GM12878 (cell line): ENCODE results near the gene SSBP3. TPM values are rescaled to one million over a fixed set of nuclear protein-coding genes. Genes with fewer than 3 reads are reported as not detected.

Experiments used
- ATAC-seq: fragments of 200-7000 bp; cut with Tn5 transposase; 3 replicates; pipeline ENCODE4 v1.9.1; 2020; ENCODE audit warnings: mild to moderate bottlenecking, moderate library complexity
- BruUV-seq: library from RNA; stranded (reverse); fragments of 400-500 nt; replicated peaks from 2 replicates; lab custom pipeline; 2021; lab: Mats Ljungman, UMichigan
- CTCF ChIA-PET: fragments of 300-600 bp; sonication (Branson Sonifier 250); formaldehyde crosslinking; extraction: SDS; loops from one replicate; lab custom pipeline; 2021; ENCODE audit warnings: inconsistent platforms; lab: Yijun Ruan, JAX
- POLR2A ChIA-PET: fragments of 350-600 bp; formaldehyde crosslinking; extraction: SDS; loops from one replicate; lab custom pipeline; 2021; ENCODE audit warnings: inconsistent platforms; lab: Charles Lee
- RAD21 ChIA-PET: fragments of 300-600 bp; sonication (Branson Sonifier 250); formaldehyde crosslinking; loops from one replicate; lab custom pipeline; 2023; ENCODE audit warnings: antibody characterized with exemption; ENCODE audit not compliant: unreplicated experiment; lab: Charles Lee
- SMC1A ChIA-PET: fragments of 300-600 bp; sonication (Branson Sonifier 250); formaldehyde crosslinking; loops from one replicate; lab custom pipeline; 2023; ENCODE audit not compliant: unreplicated experiment, uncharacterized antibody; lab: Charles Lee
- DNase-seq: peaks from one replicate; pipeline ENCODE4 v3.0.0-alpha.2; 2011; ENCODE audit warnings: low read depth, low spot score
- FAIRE-seq: peaks from 3 replicates; lab custom pipeline; 2011; peaks lifted over from hg19 to GRCh38; lab: Jason Lieb, UNC
- H2AFZ ChIP-seq: 2 replicates; pipeline ENCODE4 v1.6.0; 2011; ENCODE audit warnings: low read depth, low read length, control low read depth; ENCODE audit not compliant: control insufficient read depth
- H3K27ac ChIP-seq: 2 replicates; pipeline ENCODE4 v1.5.1; 2011; ENCODE audit warnings: control low read depth; ENCODE audit not compliant: control insufficient read depth, insufficient read depth
- H3K27me3 ChIP-seq, 2 experiments: replicated peaks in 1 of 2; 2 replicates each; pipeline versions ENCODE4 v1.6.0 to v1.6.1; 2011; ENCODE audit warnings: low read length in 1 of 2; ENCODE audit not compliant: control insufficient read depth in 2 of 2, insufficient read depth in 2 of 2
- H3K36me3 ChIP-seq, 2 experiments: 2 replicates each; pipeline ENCODE4 v1.5.1; 2011; ENCODE audit warnings: low read length in 1 of 2; ENCODE audit not compliant: control insufficient read depth in 2 of 2, insufficient read depth in 2 of 2
- H3K4me1 ChIP-seq: 2 replicates; pipeline ENCODE4 v1.6.1; 2011; ENCODE audit warnings: mild to moderate bottlenecking, low read length, moderate library complexity, mixed read lengths; ENCODE audit not compliant: control insufficient read depth, insufficient read depth
- H3K4me2 ChIP-seq: 2 replicates; pipeline ENCODE4 v1.6.0; 2011; ENCODE audit warnings: control low read depth; ENCODE audit not compliant: control insufficient read depth, insufficient read depth
- H3K4me3 ChIP-seq: fragments of 200-600 bp; sonication (generic); 2 replicates; pipeline ENCODE4 v1.5.1; 2016
- H3K79me2 ChIP-seq: 2 replicates; pipeline ENCODE4 v1.6.0; 2011; ENCODE audit warnings: low read length; ENCODE audit not compliant: control insufficient read depth, insufficient read depth
- H3K9ac ChIP-seq: 2 replicates; pipeline ENCODE4 v1.8.0; 2011; ENCODE audit warnings: low read length, control low read depth, mixed read lengths; ENCODE audit not compliant: control insufficient read depth, insufficient read depth
- H3K9me3 ChIP-seq: replicated peaks from 3 replicates; pipeline ENCODE4 v1.5.1; 2011; ENCODE audit warnings: mild to moderate bottlenecking, low read length; ENCODE audit not compliant: control insufficient read depth, insufficient read depth
- H4K20me1 ChIP-seq: 2 replicates; pipeline ENCODE4 v1.6.0; 2011; ENCODE audit not compliant: control insufficient read depth, insufficient read depth
- BCL11A ChIP-seq: IDR thresholded peaks from 2 replicates; pipeline ENCODE4 v1.6.1; 2011; ENCODE audit warnings: low read depth, low read length
- CBX5 ChIP-seq: sonication (generic); IDR thresholded peaks from 2 replicates; pipeline ENCODE4 v1.6.1; 2016; ENCODE audit warnings: low read depth, moderate library complexity, mild to moderate bottlenecking, inconsistent platforms
- CREM ChIP-seq: IDR thresholded peaks from 2 replicates; pipeline ENCODE4 v1.6.1; 2014; ENCODE audit warnings: antibody characterized with exemption, low read depth
- IKZF2 ChIP-seq, 2 experiments: fragments of 450-650 bp; IDR thresholded peaks; 2 replicates each; pipeline ENCODE4 v1.6.1; 2017; ENCODE audit warnings: mild to moderate bottlenecking in 2 of 2, moderate library complexity in 2 of 2
- KDM1A ChIP-seq: fragments of 200-600 bp; sonication (generic); IDR thresholded peaks from 2 replicates; pipeline ENCODE4 v1.6.1; 2016; ENCODE audit warnings: borderline replicate concordance
- ZNF217 ChIP-seq: fragments of 450-650 bp; IDR thresholded peaks from 2 replicates; pipeline ENCODE4 v1.6.1; 2017; ENCODE audit warnings: antibody characterized with exemption, mild to moderate bottlenecking
- ZNF592 ChIP-seq: fragments of 450-650 bp; IDR thresholded peaks from 2 replicates; pipeline ENCODE4 v1.6.1; 2017; ENCODE audit warnings: mild to moderate bottlenecking, moderate library complexity
- ZNF687 ChIP-seq: fragments of 450-650 bp; IDR thresholded peaks from 2 replicates; pipeline ENCODE4 v1.6.1; 2017; ENCODE audit warnings: mild to moderate bottlenecking, moderate library complexity
- WGBS: methylation state at CpG from one replicate; pipeline ENCODE4 v1.1.6; 2016; ENCODE audit warnings: low lambda C conversion rate; ENCODE audit not compliant: insufficient replicate concordance, insufficient coverage; ENCODE audit errors: missing lambda C conversion rate; 5-methylcytosine and 5-hydroxymethylcytosine counted together
- in situ Hi-C: fragments of 300-500 bp; cut with MboI; formaldehyde crosslinking; loops from 9 replicates; pipeline ENCODE4 v1.14.3; 2018; ENCODE audit warnings: mixed read lengths
- intact Hi-C: fragments of 100-400 bp; cut with micrococcal nuclease; formaldehyde crosslinking; loops from one replicate; pipeline ENCODE4 v1.14.2; 2022; ENCODE audit not compliant: unreplicated experiment
- polyA plus RNA-seq, 11 experiments: library from polyadenylated mRNA; depleted of rRNA in 4 of 11; unstranded in 6 of 11; stranded (reverse) in 5 of 11; fragments of >200 nt; fragmentation: Nextera tagmentation in 4 of 11; fragmentation: Illumina TruSeq in 1 of 11; extraction: Ambion mirVana in 4 of 11; extraction: Trizol in 1 of 11; gene quantifications; 1 replicate in 1 of 11; 2 replicates in 10 of 11; pipeline versions ENCODE4 v1.2.1 to v1.2.3, GENCODE V29; 2011 to 2016; ENCODE audit warnings: inconsistent platforms in 2 of 11, missing spikeins in 2 of 11, low read depth in 1 of 11
- total RNA-seq, 4 experiments: library from RNA; depleted of rRNA in 3 of 4; stranded (reverse); fragments of >200 nt in 3 of 4; fragmentation: Illumina TruSeq in 1 of 4; extraction: Trizol in 1 of 4; gene quantifications; 2 replicates each; pipeline versions ENCODE4 v1.2.1 to v1.2.3, GENCODE V29; 2013 to 2021

Gene SSBP3
- total and polyA plus RNA-seq, 10 of the 15 experiments (the other 5 are each of a cell fraction or from before 2014, with no cell fraction given), result 4.1 to 51.7 (median 17.1) TPM

- in situ Hi-C loops, result no loop called here
- CTCF ChIA-PET, result interaction anchor here (0.6 to 1.0 kb wide), 2 partner anchors 11 to 74 kb away, joined by 3 read pairs; no protein-coding TSS in a partner anchor
- Histone ChIP-seq H3K9ac (no peak overlapping the region), H3K27ac (no peak overlapping the region)
- SMC1A ChIA-PET, result interaction anchor here (0.8 kb wide), 1 partner anchor 121 kb away, joined by 3 read pairs; no protein-coding TSS in a partner anchor
- no peak for TF ChIP-seq ZNF687
- TF ChIP-seq IKZF2 (IDR thresholded peaks at IDR 0.05), result no peak
- no peak for TF ChIP-seq BCL11A
- no peak for TF ChIP-seq ZNF592
- no peak for TF ChIP-seq CREM
- no peak for TF ChIP-seq CBX5
- no peak for TF ChIP-seq KDM1A
- TF ChIP-seq ZNF217, result no peak
- TF ChIP-seq, all 136 proteins: peak for 0
- H3K27me3 ChIP-seq, result no peaks in the 10 kb centered on the region
- no peaks in the 10 kb centered on the region for H4K20me1 ChIP-seq
- ChIA-PET RAD21 (no interaction called here), POLR2A (interaction anchor here (0.6 kb wide), 1 partner anchor 684 kb away, joined by 3 read pairs; no protein-coding TSS in a partner anchor)
- H2AFZ ChIP-seq, result no peak overlapping the region
- peaks cover 13% of the 10 kb centered on the region for H3K4me1 ChIP-seq
- no peak overlapping the region for H3K4me3 ChIP-seq
- DNase-seq (no peak), ATAC-seq (no peak), FAIRE-seq (no peak)
- intact Hi-C loops, result no loop called here
- 100% methylated on average over 8 of the region's 8 CpGs for whole genome bisulfite sequencing
- no TSS peak for BruUV-seq
- H3K79me2 ChIP-seq, result peaks cover 2% of the 10 kb centered on the region; the same call in 1 of the 2 replicates
- H3K9me3 ChIP-seq, result no peaks in the 10 kb centered on the region
- H3K4me2 ChIP-seq, result no peak overlapping the region; the same call in 1 of the 2 replicates
- H3K36me3 ChIP-seq, result peaks cover 2 to 3% of the 10 kb centered on the region in 2 experiments; a peak in 3 of 4 replicates
These were observed 122.4 kb downstream of the SSBP3 start for GRCh38 chr1:54283635-54284385.
